ENCODE results near the gene HAPLN3. TPM values are rescaled to one million over a fixed set of nuclear protein-coding genes. Genes with fewer than 3 reads are reported as not detected.

Gene HAPLN3
- total and polyA plus RNA-seq, 2 donors (not counting 1 experiment from before 2014, with no cell fraction given): 7.5 to 16.3 TPM

- no peak overlapping the region for H3K4me3 Mint-ChIP-seq
- no peaks in the 10 kb centered on the region for H3K4me1 Mint-ChIP-seq
- ChIA-PET POLR2A (no interaction called here), CTCF (interaction anchor here (1.2 to 2.9 kb wide), 3 partner anchors 16 to 22 kb away, joined by 3 to 9 read pairs (median 4); no protein-coding TSS in a partner anchor)
- no peaks in the 10 kb centered on the region for H3K36me3 ChIP-seq (replicated peaks in 1 of 2; ENCODE audit: control extremely low read depth in 1 of 2, control insufficient read depth in 1 of 2, extremely low read depth in 1 of 2, insufficient read depth in 2 of 2, low read length in 1 of 2)
- no peak for ATAC-seq (ENCODE audit: low read depth)
- TF ChIP-seq, protein P1, sequence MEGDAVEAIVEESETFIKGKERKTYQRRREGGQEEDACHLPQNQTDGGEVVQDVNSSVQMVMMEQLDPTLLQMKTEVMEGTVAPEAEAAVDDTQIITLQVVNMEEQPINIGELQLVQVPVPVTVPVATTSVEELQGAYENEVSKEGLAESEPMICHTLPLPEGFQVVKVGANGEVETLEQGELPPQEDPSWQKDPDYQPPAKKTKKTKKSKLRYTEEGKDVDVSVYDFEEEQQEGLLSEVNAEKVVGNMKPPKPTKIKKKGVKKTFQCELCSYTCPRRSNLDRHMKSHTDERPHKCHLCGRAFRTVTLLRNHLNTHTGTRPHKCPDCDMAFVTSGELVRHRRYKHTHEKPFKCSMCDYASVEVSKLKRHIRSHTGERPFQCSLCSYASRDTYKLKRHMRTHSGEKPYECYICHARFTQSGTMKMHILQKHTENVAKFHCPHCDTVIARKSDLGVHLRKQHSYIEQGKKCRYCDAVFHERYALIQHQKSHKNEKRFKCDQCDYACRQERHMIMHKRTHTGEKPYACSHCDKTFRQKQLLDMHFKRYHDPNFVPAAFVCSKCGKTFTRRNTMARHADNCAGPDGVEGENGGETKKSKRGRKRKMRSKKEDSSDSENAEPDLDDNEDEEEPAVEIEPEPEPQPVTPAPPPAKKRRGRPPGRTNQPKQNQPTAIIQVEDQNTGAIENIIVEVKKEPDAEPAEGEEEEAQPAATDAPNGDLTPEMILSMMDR (IDR thresholded peaks at IDR 0.05): no peak
- no peak for TF ChIP-seq EZH2 (IDR thresholded peaks at IDR 0.05; ENCODE audit: borderline replicate concordance, insufficient read depth, low read depth, low read length, poor library complexity, severe bottlenecking)
- H3K4me2 ChIP-seq (replicated peaks; ENCODE audit: low read depth, low read length, poor library complexity, severe bottlenecking): no peak overlapping the region
- DNase-seq: no peak
- H3K27me3 ChIP-seq (replicated peaks in 1 of 4; ENCODE audit: control extremely low read depth in 1 of 4, control insufficient read depth in 3 of 4, insufficient read depth in 4 of 4, low read length in 3 of 4): no peaks in the 10 kb centered on the region
- H3K9me3 ChIP-seq (ENCODE audit: control extremely low read depth in 1 of 3, control insufficient read depth in 2 of 3, insufficient read depth in 1 of 3, low read length in 2 of 3): no peaks in the 10 kb centered on the region
- no peaks in the 10 kb centered on the region for H3K4me1 ChIP-seq (ENCODE audit: control insufficient read depth in 2 of 2, insufficient read depth in 2 of 2, low read length in 2 of 2)
- no peak overlapping the region for H3K27ac ChIP-seq (ENCODE audit: low read length in 2 of 2)
- H3K27ac Mint-ChIP-seq: no peak overlapping the region
- no peaks in the 10 kb centered on the region for H3K27me3 Mint-ChIP-seq
- no peaks in the 10 kb centered on the region for H3K9me3 Mint-ChIP-seq (ENCODE audit: insufficient read depth)
- H2AFZ ChIP-seq (ENCODE audit: insufficient read depth, low read depth, low read length, poor library complexity, severe bottlenecking): no peak overlapping the region
- no peaks in the 10 kb centered on the region for H4K20me1 ChIP-seq (ENCODE audit: control insufficient read depth, insufficient read depth, low read length, poor library complexity, severe bottlenecking)
- no peak overlapping the region for H3K9ac ChIP-seq (ENCODE audit: low read length)
- 93% methylated on average over 17 of the region's 18 CpGs for WGBS (ENCODE audit: insufficient coverage)
- intact Hi-C loops (cut with micrococcal nuclease): no loop called here
- H3K79me2 ChIP-seq (ENCODE audit: control insufficient read depth, insufficient read depth, low read length): no peaks in the 10 kb centered on the region
- no peak overlapping the region for H3K4me3 ChIP-seq (ENCODE audit: control extremely low read depth in 1 of 5, extremely low read depth in 1 of 5, insufficient read depth in 1 of 5, low read depth in 2 of 5, low read length in 4 of 5)
Observed at GRCh38 chr15:88887068-88887580, 8.2 kb downstream of the HAPLN3 start.

- CTCF ChIA-PET: interaction anchor here (1.3 to 2.0 kb wide), 2 partner anchors 20 to 22 kb away, joined by 3 to 9 read pairs; no protein-coding TSS in a partner anchor
- no peaks in the 10 kb centered on the region for H3K36me3 ChIP-seq (replicated peaks in 1 of 2; ENCODE audit: control extremely low read depth in 1 of 2, control insufficient read depth in 1 of 2, extremely low read depth in 1 of 2, insufficient read depth in 2 of 2, low read length in 1 of 2)
- 88% methylated on average over 2 of the region's 4 CpGs for WGBS (ENCODE audit: insufficient coverage)
- DNase-seq (no peak), ATAC-seq (ENCODE audit: low read depth) (no peak)
- no peak overlapping the region for H3K9ac ChIP-seq (ENCODE audit: low read length)
- H3K4me1 Mint-ChIP-seq: no peaks in the 10 kb centered on the region
- no peak overlapping the region for H3K4me3 Mint-ChIP-seq
- no peak overlapping the region for H2AFZ ChIP-seq (ENCODE audit: insufficient read depth, low read depth, low read length, poor library complexity, severe bottlenecking)
- no peaks in the 10 kb centered on the region for H3K9me3 Mint-ChIP-seq (ENCODE audit: insufficient read depth)
- H3K4me3 ChIP-seq (ENCODE audit: control extremely low read depth in 1 of 5, extremely low read depth in 1 of 5, insufficient read depth in 1 of 5, low read depth in 2 of 5, low read length in 4 of 5): no peak overlapping the region
- no peaks in the 10 kb centered on the region for H3K9me3 ChIP-seq (ENCODE audit: control extremely low read depth in 1 of 3, control insufficient read depth in 2 of 3, insufficient read depth in 1 of 3, low read length in 2 of 3)
- H3K27me3 Mint-ChIP-seq: no peaks in the 10 kb centered on the region
- H3K4me2 ChIP-seq (replicated peaks; ENCODE audit: low read depth, low read length, poor library complexity, severe bottlenecking): no peak overlapping the region
- intact Hi-C loops (cut with micrococcal nuclease): no loop called here
- H3K79me2 ChIP-seq (ENCODE audit: control insufficient read depth, insufficient read depth, low read length): no peaks in the 10 kb centered on the region
- TF ChIP-seq, protein P1 (IDR thresholded peaks at IDR 0.05): no peak
- no peak for TF ChIP-seq EZH2 (IDR thresholded peaks at IDR 0.05; ENCODE audit: borderline replicate concordance, insufficient read depth, low read depth, low read length, poor library complexity, severe bottlenecking)
- no peaks in the 10 kb centered on the region for H3K27me3 ChIP-seq (replicated peaks in 1 of 4; ENCODE audit: control extremely low read depth in 1 of 4, control insufficient read depth in 3 of 4, insufficient read depth in 4 of 4, low read length in 3 of 4)
- H3K4me1 ChIP-seq (ENCODE audit: control insufficient read depth in 2 of 2, insufficient read depth in 2 of 2, low read length in 2 of 2): no peaks in the 10 kb centered on the region
- H3K27ac ChIP-seq (ENCODE audit: low read length in 2 of 2): no peak overlapping the region
- H3K27ac Mint-ChIP-seq: no peak overlapping the region
- H4K20me1 ChIP-seq (ENCODE audit: control insufficient read depth, insufficient read depth, low read length, poor library complexity, severe bottlenecking): no peaks in the 10 kb centered on the region
- POLR2A ChIA-PET: no interaction called here
Observed at GRCh38 chr15:88882785-88883184, 12.6 kb downstream of the HAPLN3 start.

Measured in B cell (primary cell).